Measurements from ENCODE around the gene GALNT12. TPM values are rescaled to one million over a fixed set of nuclear protein-coding genes. Genes with fewer than 3 reads are reported as not detected.

GALNT12 gene
- total and polyA plus RNA-seq, 8 donors, result 9.0 to 212 (median 41.8) TPM

DNA sequence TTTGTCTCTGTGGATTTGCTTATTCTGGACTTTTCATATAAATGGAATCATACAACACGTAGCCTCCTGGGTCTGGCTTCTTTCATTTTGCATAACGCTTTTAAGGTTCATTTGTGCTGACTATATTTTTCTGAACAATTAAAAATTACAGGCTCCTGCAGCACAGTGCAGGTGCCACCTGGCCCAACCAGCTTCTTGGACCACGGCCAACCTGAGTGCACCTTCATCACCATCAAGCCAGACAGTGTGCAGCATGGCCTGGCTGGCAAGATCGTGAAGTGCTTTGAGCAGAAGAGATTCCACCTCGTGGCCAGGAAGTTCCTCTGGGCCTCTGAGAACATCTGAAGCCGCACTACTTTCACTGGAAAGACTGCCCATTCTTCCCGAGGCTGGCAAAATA lies 82.8 kb downstream of the GALNT12 start:
- Histone ChIP-seq H3K36me3 (no peaks in the 10 kb centered on the region), H3K27ac (no peak overlapping the region), H3K4me1 (peaks cover 0 to 8% (median 2%) of the 10 kb centered on the region in 4 donors), H3K9me3 (no peaks in the 10 kb centered on the region), H3K27me3 (no peaks in the 10 kb centered on the region), H3K4me3 (no peak overlapping the region)
- no peak for TF ChIP-seq POLR2AphosphoS5 (IDR thresholded peaks at IDR 0.05)
- TF ChIP-seq EP300 (IDR thresholded peaks at IDR 0.05), result no peak
- no peak for TF ChIP-seq POLR2A (IDR thresholded peaks at IDR 0.05)
- intact Hi-C loops (cut with DNase I; ENCODE audit: low total_unique reads), result no loop called here
- peak in 1 of 2 donors; percentile 57 for DNase-seq
- 50 to 70% (median 60%) methylated on average over 7 of the region's 7 CpGs for WGBS, 5 donors

DNA sequence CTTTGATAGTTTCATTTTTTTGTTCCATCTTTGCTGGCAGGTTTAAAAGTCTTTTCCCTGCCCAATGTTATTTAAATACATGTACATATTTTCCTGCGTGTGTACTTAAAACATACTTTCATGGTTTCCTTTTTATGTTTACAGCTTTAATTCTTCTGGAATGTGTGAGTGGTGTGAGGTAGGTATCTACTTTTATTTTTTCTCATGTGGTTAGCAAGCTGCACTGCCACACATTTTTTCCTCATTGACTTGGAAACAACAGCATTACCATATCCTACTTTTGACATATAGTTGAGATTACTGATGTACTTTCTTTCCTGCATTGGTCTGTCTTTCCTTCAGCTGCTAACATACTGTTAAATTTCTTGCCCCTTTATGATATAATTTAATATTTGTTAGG lies 84.8 kb downstream of the GALNT12 start:
- peaks cover 0 to 8% (median 2%) of the 10 kb centered on the region in 4 donors for H3K9me3 ChIP-seq
- H3K27ac ChIP-seq, result no peak overlapping the region
- no peak for DNase-seq
- no peaks in the 10 kb centered on the region for H3K36me3 ChIP-seq
- WGBS, 5 donors, result 59 to 83% (median 71%) methylated on average over 1 of the region's 1 CpG
- peaks cover 0 to 8% (median 0%) of the 10 kb centered on the region in 4 donors for H3K4me1 ChIP-seq
- H3K4me3 ChIP-seq, result no peak overlapping the region
- intact Hi-C loops (cut with DNase I; ENCODE audit: low total_unique reads), result no loop called here
- H3K27me3 ChIP-seq, result no peaks in the 10 kb centered on the region
- TF ChIP-seq POLR2A (IDR thresholded peaks at IDR 0.05), result no peak
- no peak for TF ChIP-seq POLR2AphosphoS5 (IDR thresholded peaks at IDR 0.05)
- TF ChIP-seq, protein P1, sequence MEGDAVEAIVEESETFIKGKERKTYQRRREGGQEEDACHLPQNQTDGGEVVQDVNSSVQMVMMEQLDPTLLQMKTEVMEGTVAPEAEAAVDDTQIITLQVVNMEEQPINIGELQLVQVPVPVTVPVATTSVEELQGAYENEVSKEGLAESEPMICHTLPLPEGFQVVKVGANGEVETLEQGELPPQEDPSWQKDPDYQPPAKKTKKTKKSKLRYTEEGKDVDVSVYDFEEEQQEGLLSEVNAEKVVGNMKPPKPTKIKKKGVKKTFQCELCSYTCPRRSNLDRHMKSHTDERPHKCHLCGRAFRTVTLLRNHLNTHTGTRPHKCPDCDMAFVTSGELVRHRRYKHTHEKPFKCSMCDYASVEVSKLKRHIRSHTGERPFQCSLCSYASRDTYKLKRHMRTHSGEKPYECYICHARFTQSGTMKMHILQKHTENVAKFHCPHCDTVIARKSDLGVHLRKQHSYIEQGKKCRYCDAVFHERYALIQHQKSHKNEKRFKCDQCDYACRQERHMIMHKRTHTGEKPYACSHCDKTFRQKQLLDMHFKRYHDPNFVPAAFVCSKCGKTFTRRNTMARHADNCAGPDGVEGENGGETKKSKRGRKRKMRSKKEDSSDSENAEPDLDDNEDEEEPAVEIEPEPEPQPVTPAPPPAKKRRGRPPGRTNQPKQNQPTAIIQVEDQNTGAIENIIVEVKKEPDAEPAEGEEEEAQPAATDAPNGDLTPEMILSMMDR (IDR thresholded peaks at IDR 0.05), result no peak

DNA sequence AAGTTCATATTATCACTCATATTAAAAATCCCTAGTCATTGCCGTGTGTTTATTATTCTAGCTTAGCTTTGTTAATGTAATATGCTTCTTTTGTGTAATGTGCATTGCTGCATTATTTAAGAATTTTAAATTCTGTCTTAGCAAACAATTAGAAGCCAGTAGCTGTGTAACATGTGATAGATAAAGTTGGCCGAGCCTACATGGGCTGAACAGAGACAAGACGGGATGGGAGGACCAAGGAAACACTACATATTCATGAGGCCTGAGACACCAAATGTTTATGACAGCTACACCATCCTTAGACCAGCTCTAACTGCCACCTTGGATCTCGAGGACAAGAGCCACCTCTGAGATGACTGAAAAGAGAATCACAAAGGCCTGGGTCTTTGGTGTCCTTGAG lies 85.2 kb downstream of the GALNT12 start:
- no peaks in the 10 kb centered on the region for H3K36me3 ChIP-seq
- TF ChIP-seq, protein P1 (IDR thresholded peaks at IDR 0.05), result no peak
- no peak for TF ChIP-seq POLR2A (IDR thresholded peaks at IDR 0.05)
- no peak for TF ChIP-seq POLR2AphosphoS5 (IDR thresholded peaks at IDR 0.05)
- TF ChIP-seq EP300 (IDR thresholded peaks at IDR 0.05), result no peak
- H3K27me3 ChIP-seq, result no peaks in the 10 kb centered on the region
- peaks cover 0 to 8% (median 0%) of the 10 kb centered on the region in 4 donors for H3K4me1 ChIP-seq
- WGBS, 5 donors, result 68 to 81% (median 74%) methylated on average over 4 of the region's 4 CpGs
- intact Hi-C loops (cut with DNase I; ENCODE audit: low total_unique reads), result no loop called here
- H3K4me3 ChIP-seq, result no peak overlapping the region
- DNase-seq, result no peak
- no peak overlapping the region for H3K27ac ChIP-seq
- peaks cover 0 to 8% (median 2%) of the 10 kb centered on the region in 4 donors for H3K9me3 ChIP-seq

DNA sequence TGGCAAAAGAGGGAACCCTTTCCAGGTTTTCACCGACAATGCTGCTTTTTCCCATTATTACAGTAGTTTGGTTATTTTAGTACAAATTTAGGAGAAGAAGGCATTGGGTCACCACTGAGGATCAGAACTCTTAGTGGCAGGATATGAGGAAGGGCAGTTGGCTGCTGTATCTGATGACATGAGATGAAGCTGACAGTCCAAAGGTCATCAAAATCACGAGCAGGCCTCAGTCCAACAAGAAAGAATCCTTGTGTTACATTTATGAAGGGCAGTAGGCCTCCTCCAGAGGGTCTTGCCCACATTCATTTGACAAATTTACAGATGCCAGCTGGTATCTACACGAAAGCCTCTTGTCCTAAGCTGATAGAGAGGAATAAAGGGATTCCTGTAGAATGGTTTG lies 86.7 kb downstream of the GALNT12 start:
- 80 to 87% (median 83%) methylated on average over 3 of the region's 3 CpGs for WGBS, 5 donors
- peaks cover 0 to 8% (median 0%) of the 10 kb centered on the region in 4 donors for H3K4me1 ChIP-seq
- no peak overlapping the region for H3K4me3 ChIP-seq
- H3K9me3 ChIP-seq, result peaks cover 0 to 8% (median 2%) of the 10 kb centered on the region in 4 donors
- peak overlapping the region in 1 of 5 donors; percentile 39 for H3K27ac ChIP-seq
- TF ChIP-seq POLR2AphosphoS5 (IDR thresholded peaks at IDR 0.05) (no peak), EP300 (IDR thresholded peaks at IDR 0.05) (no peak), POLR2A (IDR thresholded peaks at IDR 0.05) (no peak)
- TF ChIP-seq, protein P1 (IDR thresholded peaks at IDR 0.05), result no peak
- no peaks in the 10 kb centered on the region for H3K36me3 ChIP-seq
- intact Hi-C loops (cut with DNase I; ENCODE audit: low total_unique reads), result no loop called here
- DNase-seq, result no peak
- H3K27me3 ChIP-seq, result no peaks in the 10 kb centered on the region

DNA sequence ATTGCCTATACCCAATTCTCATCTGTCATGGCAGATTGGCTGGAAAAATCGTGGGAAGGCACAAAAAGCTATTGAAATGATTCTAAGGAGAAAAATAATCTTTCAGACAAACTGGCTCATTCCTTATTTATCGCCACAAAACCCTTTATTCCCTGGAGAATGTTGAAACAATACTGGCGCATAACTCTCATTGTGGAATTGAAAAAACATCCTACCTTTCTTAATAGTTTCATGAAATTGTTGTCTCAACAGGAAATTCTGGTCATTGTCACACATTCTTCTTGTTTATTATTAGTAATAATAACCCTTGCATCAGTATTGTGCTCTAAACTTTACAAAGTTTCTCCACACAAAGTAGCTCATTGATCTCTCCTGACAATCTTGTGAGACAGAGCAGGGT lies 87.3 kb downstream of the GALNT12 start:
- DNase-seq, result no peak
- peaks cover 0 to 8% (median 2%) of the 10 kb centered on the region in 4 donors for H3K9me3 ChIP-seq
- H3K36me3 ChIP-seq, result no peaks in the 10 kb centered on the region
- intact Hi-C loops (cut with DNase I; ENCODE audit: low total_unique reads), result no loop called here
- WGBS, 5 donors, result 79 to 88% (median 82%) methylated on average over 3 of the region's 3 CpGs
- peak overlapping the region in 1 of 5 donors; percentile 39 for H3K27ac ChIP-seq
- no peak overlapping the region for H3K4me3 ChIP-seq
- no peaks in the 10 kb centered on the region for H3K27me3 ChIP-seq
- no peak for TF ChIP-seq POLR2A (IDR thresholded peaks at IDR 0.05)
- TF ChIP-seq, protein P1 (IDR thresholded peaks at IDR 0.05), result no peak
- TF ChIP-seq POLR2AphosphoS5 (IDR thresholded peaks at IDR 0.05), result no peak
- peaks cover 0 to 14% (median 3%) of the 10 kb centered on the region in 4 donors for H3K4me1 ChIP-seq
